Left forelimb (tissue), 1 donor: ENCODE measurements around the gene RPL10A.
A peak's percentile ranks its signal among the peaks of the same experiment; 100 is the strongest.

Source experiments
- DNase-seq: peaks from one replicate; pipeline ENCODE4 v3.0.0-alpha.2; 2018; ENCODE audit warnings: low spot score

The RPL10A gene

GRCh38 chr6:35449287-35449881 is 18.8 kb upstream of the RPL10A start:
- DNase-seq = no peak

- no peak for DNase-seq
Measured at GRCh38 chr6:35451354-35452182, 16.6 kb upstream of the RPL10A start.

- peak; percentile 98 for DNase-seq
Measured at GRCh38 chr6:35452183-35453090, 15.8 kb upstream of the RPL10A start, which contains the start of gene FANCE. TSS of gene FANCE (plus strand) at chr6:35452338. CDS start at chr6:35452546, 208 bp downstream.

- DNase-seq = no peak
Measured at GRCh38 chr6:35453236-35453635, 15.0 kb upstream of the RPL10A start.

- no peak for DNase-seq
Measured at GRCh38 chr6:35454391-35455110, 13.7 kb upstream of the RPL10A start.

GRCh38 chr6:35457907-35458306 is 10.3 kb upstream of the RPL10A start:
- no peak for DNase-seq

- DNase-seq = no peak
Measured at GRCh38 chr6:35461270-35461669, 6.9 kb upstream of the RPL10A start.

GRCh38 chr6:35463292-35463691 is 4.9 kb upstream of the RPL10A start:
- no peak for DNase-seq

GRCh38 chr6:35465646-35466045 is 2.6 kb upstream of the RPL10A start:
- DNase-seq = no peak

- no peak for DNase-seq
Measured at GRCh38 chr6:35468980-35469750, 964 bp downstream of the RPL10A start.

GRCh38 chr6:35469751-35470662 is 1.8 kb downstream of the RPL10A start:
- no peak for DNase-seq

- DNase-seq = no peak
Measured at GRCh38 chr6:35470663-35471120, 2.5 kb downstream of the RPL10A start.

GRCh38 chr6:35471836-35472345 is 3.7 kb downstream of the RPL10A start:
- no peak for DNase-seq

- DNase-seq = no peak
Measured at GRCh38 chr6:35473075-35473849, 5.1 kb downstream of the RPL10A start.

GRCh38 chr6:35473850-35474130 is 5.6 kb downstream of the RPL10A start:
- no peak for DNase-seq

- no peak for DNase-seq
Measured at GRCh38 chr6:35474131-35474941, 6.1 kb downstream of the RPL10A start.

- DNase-seq = no peak
Measured at GRCh38 chr6:35474942-35475570, 6.9 kb downstream of the RPL10A start.

GRCh38 chr6:35475573-35475972 is 7.4 kb downstream of the RPL10A start:
- no peak for DNase-seq
